DOHH2 (cell line): Measurements from ENCODE around the gene MTFP1.

Experiments used
- CTCF ChIP-seq: fragments of 200-600 bp; sonication (generic); IDR thresholded peaks from one replicate; pipeline ENCODE4 v1.5.1; 2014; ENCODE audit warnings: antibody characterized with exemption, mild to moderate bottlenecking, low read depth, low read length; ENCODE audit not compliant: poor library complexity, severe bottlenecking
- EZH2phosphoT487 ChIP-seq: fragments of 200-600 bp; sonication (generic); IDR thresholded peaks from 2 replicates; pipeline ENCODE4 v1.6.1; 2017; ENCODE audit warnings: borderline replicate concordance, mild to moderate bottlenecking, antibody characterized with exemption, low read length, moderate library complexity, mixed read lengths

- TF ChIP-seq CTCF (no peak), EZH2phosphoT487 (no peak)
Observed at GRCh38 chr22:30432520-30432919, 7.0 kb downstream of the MTFP1 start.
